Measurements from ENCODE around the gene CREB5.
"Not testable (repeated sequence)": the region's sequence is repeated elsewhere in the genome, so short reads cannot be mapped to it uniquely, and the experiment has no call there.

CREB5 gene

GRCh38 chr7:28586736-28587135, 174.4 kb downstream of the CREB5 start:
- Histone ChIP-seq H3K9ac (ENCODE audit: low read length) (no peak overlapping the region), H3K4me1 (ENCODE audit: control insufficient read depth, insufficient read depth, low read length) (no peaks in the 10 kb centered on the region), H3K36me3 (ENCODE audit: control insufficient read depth, insufficient read depth, low read length) (no peaks in the 10 kb centered on the region), H3K27me3 (ENCODE audit: control insufficient read depth, insufficient read depth, low read length) (peaks cover 4% of the 10 kb centered on the region), H3K4me3 (ENCODE audit: low read length) (no peak overlapping the region), H3K9me3 (ENCODE audit: control insufficient read depth, low read length) (no peaks in the 10 kb centered on the region)

GRCh38 chr7:28587211-28587610, 174.9 kb downstream of the CREB5 start:
- H3K4me1 ChIP-seq (ENCODE audit: control insufficient read depth, insufficient read depth, low read length): no peaks in the 10 kb centered on the region
- H3K4me3 ChIP-seq (ENCODE audit: low read length): no peak overlapping the region
- no peaks in the 10 kb centered on the region for H3K9me3 ChIP-seq (ENCODE audit: control insufficient read depth, low read length)
- H3K36me3 ChIP-seq (ENCODE audit: control insufficient read depth, insufficient read depth, low read length): no peaks in the 10 kb centered on the region
- H3K27me3 ChIP-seq (ENCODE audit: control insufficient read depth, insufficient read depth, low read length): peaks cover 4% of the 10 kb centered on the region
- no peak overlapping the region for H3K9ac ChIP-seq (ENCODE audit: low read length)

- no peaks in the 10 kb centered on the region for H3K36me3 ChIP-seq (ENCODE audit: control insufficient read depth, insufficient read depth, low read length)
- H3K9ac ChIP-seq (ENCODE audit: low read length): no peak overlapping the region
- H3K4me1 ChIP-seq (ENCODE audit: control insufficient read depth, insufficient read depth, low read length): no peaks in the 10 kb centered on the region
- H3K9me3 ChIP-seq (ENCODE audit: control insufficient read depth, low read length): no peaks in the 10 kb centered on the region
- H3K4me3 ChIP-seq (ENCODE audit: low read length): no peak overlapping the region
- peaks cover 4% of the 10 kb centered on the region for H3K27me3 ChIP-seq (ENCODE audit: control insufficient read depth, insufficient read depth, low read length)
Observed at GRCh38 chr7:28588602-28589001, 176.3 kb downstream of the CREB5 start.

DNA sequence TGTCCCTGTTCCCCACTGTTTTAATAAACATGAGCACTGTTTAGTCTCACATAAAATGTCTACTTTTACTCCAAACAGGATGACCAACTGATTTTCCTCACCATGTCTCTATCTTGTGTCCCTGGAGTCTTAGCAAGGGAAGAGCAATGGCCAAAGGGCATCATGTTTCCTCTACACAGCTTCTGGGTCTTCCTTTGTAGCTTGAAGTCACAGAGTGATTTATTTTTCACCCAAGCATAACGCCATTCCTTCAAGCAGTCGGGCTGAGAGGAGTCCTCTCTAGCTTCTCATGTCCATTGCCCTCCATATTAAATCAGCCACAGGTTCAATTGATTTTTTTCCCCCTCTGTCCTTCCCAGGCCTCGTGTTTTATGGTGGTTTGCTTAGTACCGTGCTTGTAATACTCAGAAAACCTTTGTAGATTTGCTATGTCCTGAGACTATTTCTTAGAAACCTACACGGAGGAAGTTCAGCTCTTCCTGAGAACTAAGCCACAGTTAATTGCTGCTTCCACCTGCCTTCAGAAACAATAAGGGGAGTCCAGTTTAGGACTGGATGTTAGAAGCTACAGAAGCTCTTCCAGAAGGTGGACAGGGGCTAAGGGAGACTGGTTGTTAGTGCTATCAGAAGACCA, 178.8 kb downstream of the CREB5 start:
- H3K4me1 ChIP-seq (ENCODE audit: control insufficient read depth, insufficient read depth, low read length): no peaks in the 10 kb centered on the region
- no peaks in the 10 kb centered on the region for H3K36me3 ChIP-seq (ENCODE audit: control insufficient read depth, insufficient read depth, low read length)
- H3K9me3 ChIP-seq (ENCODE audit: control insufficient read depth, low read length): no peaks in the 10 kb centered on the region
- H3K9ac ChIP-seq (ENCODE audit: low read length): no peak overlapping the region
- H3K27me3 ChIP-seq (ENCODE audit: control insufficient read depth, insufficient read depth, low read length): peaks cover 4% of the 10 kb centered on the region
- no peak overlapping the region for H3K4me3 ChIP-seq (ENCODE audit: low read length)

- H3K27me3 ChIP-seq (ENCODE audit: control insufficient read depth, insufficient read depth, low read length): peaks cover 4% of the 10 kb centered on the region
- no peaks in the 10 kb centered on the region for H3K36me3 ChIP-seq (ENCODE audit: control insufficient read depth, insufficient read depth, low read length)
- H3K4me3 ChIP-seq (ENCODE audit: low read length): no peak overlapping the region
- H3K4me1 ChIP-seq (ENCODE audit: control insufficient read depth, insufficient read depth, low read length): no peaks in the 10 kb centered on the region
- no peak overlapping the region for H3K9ac ChIP-seq (ENCODE audit: low read length)
- no peaks in the 10 kb centered on the region for H3K9me3 ChIP-seq (ENCODE audit: control insufficient read depth, low read length)
Observed at GRCh38 chr7:28591725-28592349, 179.5 kb downstream of the CREB5 start.

DNA sequence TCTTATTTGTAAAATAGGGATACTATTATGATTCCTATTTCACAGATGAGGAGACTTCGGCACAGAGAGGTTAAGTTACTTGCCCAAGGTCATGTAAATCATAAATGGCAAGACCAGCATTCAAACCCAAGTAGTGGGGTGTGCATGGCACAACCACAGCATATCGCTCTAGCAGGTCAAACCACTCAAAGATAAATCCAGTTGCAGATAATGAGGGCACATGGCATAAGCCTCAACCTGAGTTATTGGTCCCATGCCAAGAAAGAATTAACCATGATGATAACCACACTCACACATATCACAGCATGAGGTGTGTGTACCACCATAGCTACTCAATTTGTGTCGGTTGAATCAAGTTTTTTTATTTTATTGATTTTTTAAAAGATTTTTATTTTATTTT, 180.5 kb downstream of the CREB5 start:
- H3K27me3 ChIP-seq (ENCODE audit: control insufficient read depth, insufficient read depth, low read length): peaks cover 4% of the 10 kb centered on the region
- H3K4me1 ChIP-seq (ENCODE audit: control insufficient read depth, insufficient read depth, low read length): no peaks in the 10 kb centered on the region
- H3K36me3 ChIP-seq (ENCODE audit: control insufficient read depth, insufficient read depth, low read length): no peaks in the 10 kb centered on the region
- H3K9me3 ChIP-seq (ENCODE audit: control insufficient read depth, low read length): no peaks in the 10 kb centered on the region
- H3K4me3 ChIP-seq (ENCODE audit: low read length): no peak overlapping the region
- H3K9ac ChIP-seq (ENCODE audit: low read length): no peak overlapping the region

DNA sequence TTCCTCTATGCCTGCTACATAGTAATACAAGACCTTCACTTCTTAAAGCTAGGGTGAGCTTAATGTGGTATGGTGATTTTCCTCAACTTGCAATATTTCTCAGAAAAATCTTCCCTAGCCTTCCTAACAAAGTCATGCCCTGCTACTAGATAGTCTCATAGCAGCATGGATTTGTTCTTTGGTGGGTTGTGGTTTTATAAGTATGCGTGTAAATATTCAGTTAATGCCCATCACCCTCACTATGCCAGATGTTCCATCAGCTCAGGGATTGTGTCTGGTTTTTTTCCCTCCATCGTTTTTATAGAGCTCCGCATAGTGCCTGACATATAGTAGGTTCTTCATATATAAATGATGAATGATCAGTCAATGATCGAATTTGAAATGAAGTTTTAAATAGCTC, 182.8 kb downstream of the CREB5 start:
- H3K27me3 ChIP-seq (ENCODE audit: control insufficient read depth, insufficient read depth, low read length): peaks cover 4% of the 10 kb centered on the region
- no peaks in the 10 kb centered on the region for H3K36me3 ChIP-seq (ENCODE audit: control insufficient read depth, insufficient read depth, low read length)
- no peak overlapping the region for H3K9ac ChIP-seq (ENCODE audit: low read length)

DNA sequence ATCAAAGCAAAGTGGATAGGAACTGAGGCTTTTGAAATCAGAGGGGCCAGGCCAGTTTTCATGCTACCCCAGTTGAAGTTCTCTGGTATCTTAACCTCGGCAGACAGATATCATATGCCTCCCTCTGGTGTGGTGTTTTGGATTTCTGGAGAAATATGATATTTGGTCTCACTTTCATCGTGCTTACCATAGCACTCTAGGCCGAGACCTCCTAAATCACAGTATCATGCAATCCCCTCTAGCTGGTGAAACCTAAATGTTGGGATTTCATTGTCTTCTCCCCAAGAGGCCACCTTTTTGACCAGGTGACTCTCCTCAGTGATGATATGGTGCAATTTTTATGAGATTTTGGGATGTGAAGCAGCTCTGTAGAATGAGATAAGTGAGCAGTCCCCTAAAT, 183.5 kb downstream of the CREB5 start:
- no peaks in the 10 kb centered on the region for H3K9me3 ChIP-seq (ENCODE audit: control insufficient read depth, low read length)
- H3K36me3 ChIP-seq (ENCODE audit: control insufficient read depth, insufficient read depth, low read length): no peaks in the 10 kb centered on the region
- H3K4me3 ChIP-seq (ENCODE audit: low read length): no peak overlapping the region
- no peaks in the 10 kb centered on the region for H3K4me1 ChIP-seq (ENCODE audit: control insufficient read depth, insufficient read depth, low read length)
- H3K27me3 ChIP-seq (ENCODE audit: control insufficient read depth, insufficient read depth, low read length): peaks cover 4% of the 10 kb centered on the region
- H3K9ac ChIP-seq (ENCODE audit: low read length): no peak overlapping the region

More for the DNA sequence above, 182.8 kb downstream of the CREB5 start:
- H3K9me3 ChIP-seq (ENCODE audit: control insufficient read depth, low read length): no peaks in the 10 kb centered on the region
- H3K4me3 ChIP-seq (ENCODE audit: low read length): no peak overlapping the region
- no peaks in the 10 kb centered on the region for H3K4me1 ChIP-seq (ENCODE audit: control insufficient read depth, insufficient read depth, low read length)

DNA sequence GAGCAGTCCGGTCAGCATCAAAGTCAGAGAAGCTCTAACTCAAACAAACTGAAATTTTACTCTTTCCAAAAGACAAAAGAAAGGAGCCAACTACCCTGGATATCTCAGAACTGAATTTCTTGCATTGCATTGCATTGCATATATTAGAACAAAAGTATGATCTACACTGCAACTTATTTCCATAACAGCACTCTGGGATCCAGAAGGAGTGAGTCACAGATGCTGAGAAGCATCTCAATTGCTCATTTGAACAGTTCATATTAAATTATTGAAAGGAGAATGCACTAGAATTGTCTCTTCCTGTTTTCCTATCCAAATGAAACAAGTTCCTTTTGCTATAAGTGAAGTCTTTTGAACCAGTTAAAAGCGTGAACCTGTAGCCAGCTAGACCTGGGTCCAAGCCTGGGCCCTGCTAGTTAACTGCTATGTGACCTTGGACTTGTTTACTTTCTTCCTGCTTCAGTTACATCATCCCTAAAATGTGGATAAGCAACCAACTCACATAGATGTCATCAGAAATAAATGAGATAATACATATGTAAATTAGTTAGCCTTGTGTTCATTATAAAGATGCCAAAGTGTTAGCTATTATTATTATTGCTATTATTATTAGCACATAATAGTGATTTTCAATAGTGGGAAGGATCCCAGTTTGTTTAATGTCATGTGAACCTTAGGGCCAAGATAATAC, 184.1 kb downstream of the CREB5 start:
- H3K4me1 ChIP-seq (ENCODE audit: control insufficient read depth, insufficient read depth, low read length): no peaks in the 10 kb centered on the region
- no peaks in the 10 kb centered on the region for H3K36me3 ChIP-seq (ENCODE audit: control insufficient read depth, insufficient read depth, low read length)
- H3K9me3 ChIP-seq (ENCODE audit: control insufficient read depth, low read length): no peaks in the 10 kb centered on the region
- H3K27me3 ChIP-seq (ENCODE audit: control insufficient read depth, insufficient read depth, low read length): peaks cover 2% of the 10 kb centered on the region
- no peak overlapping the region for H3K9ac ChIP-seq (ENCODE audit: low read length)
- no peak overlapping the region for H3K4me3 ChIP-seq (ENCODE audit: low read length)

DNA sequence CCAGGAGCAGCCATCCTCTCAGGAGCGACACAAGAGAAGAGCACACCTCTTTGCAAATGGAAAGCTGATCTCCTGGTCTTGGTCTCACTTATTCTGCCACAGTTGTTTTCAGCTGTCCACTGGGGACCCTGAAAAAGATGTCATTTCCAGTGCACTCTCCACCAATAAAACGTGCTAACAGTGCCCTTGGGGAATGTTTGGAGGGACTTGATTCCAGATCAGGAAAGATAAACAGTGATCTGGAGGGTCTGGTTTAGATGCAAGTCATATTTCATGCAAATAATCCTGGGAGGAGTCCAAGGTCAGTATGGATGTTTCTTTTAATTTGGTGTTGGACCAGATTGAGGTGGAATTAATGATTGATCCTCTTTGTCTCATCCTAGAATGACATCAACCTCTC, 185.0 kb downstream of the CREB5 start:
- no peaks in the 10 kb centered on the region for H3K27me3 ChIP-seq (ENCODE audit: control insufficient read depth, insufficient read depth, low read length)
- no peak overlapping the region for H3K4me3 ChIP-seq (ENCODE audit: low read length)
- H3K9me3 ChIP-seq (ENCODE audit: control insufficient read depth, low read length): no peaks in the 10 kb centered on the region
- no peaks in the 10 kb centered on the region for H3K36me3 ChIP-seq (ENCODE audit: control insufficient read depth, insufficient read depth, low read length)
- H3K4me1 ChIP-seq (ENCODE audit: control insufficient read depth, insufficient read depth, low read length): no peaks in the 10 kb centered on the region
- no peak overlapping the region for H3K9ac ChIP-seq (ENCODE audit: low read length)

DNA sequence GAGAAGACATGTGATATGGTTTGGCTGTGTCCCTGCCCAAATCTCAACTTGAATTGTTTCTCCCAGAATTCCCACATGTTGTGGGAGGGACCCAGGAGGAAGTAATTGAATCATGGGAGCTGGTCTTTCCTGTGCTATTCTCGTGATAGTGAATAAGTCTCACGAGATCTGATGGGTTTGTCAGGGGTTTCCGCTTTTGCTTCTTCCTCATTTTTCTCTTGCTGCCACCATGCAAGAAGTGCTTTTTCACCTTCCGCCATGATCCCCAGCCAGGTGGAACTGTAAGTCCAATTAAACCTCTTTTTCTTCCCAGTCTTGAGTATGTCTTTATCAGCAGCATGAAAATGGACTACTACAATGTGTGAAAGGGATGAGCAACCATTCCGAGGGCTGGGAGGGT, 185.7 kb downstream of the CREB5 start:
- not testable (repeated sequence) for H3K9me3 ChIP-seq (ENCODE audit: control insufficient read depth, low read length); H3K27me3 ChIP-seq (ENCODE audit: control insufficient read depth, insufficient read depth, low read length); H3K4me3 ChIP-seq (ENCODE audit: low read length); H3K9ac ChIP-seq (ENCODE audit: low read length); H3K4me1 ChIP-seq (ENCODE audit: control insufficient read depth, insufficient read depth, low read length); H3K36me3 ChIP-seq (ENCODE audit: control insufficient read depth, insufficient read depth, low read length)

DNA sequence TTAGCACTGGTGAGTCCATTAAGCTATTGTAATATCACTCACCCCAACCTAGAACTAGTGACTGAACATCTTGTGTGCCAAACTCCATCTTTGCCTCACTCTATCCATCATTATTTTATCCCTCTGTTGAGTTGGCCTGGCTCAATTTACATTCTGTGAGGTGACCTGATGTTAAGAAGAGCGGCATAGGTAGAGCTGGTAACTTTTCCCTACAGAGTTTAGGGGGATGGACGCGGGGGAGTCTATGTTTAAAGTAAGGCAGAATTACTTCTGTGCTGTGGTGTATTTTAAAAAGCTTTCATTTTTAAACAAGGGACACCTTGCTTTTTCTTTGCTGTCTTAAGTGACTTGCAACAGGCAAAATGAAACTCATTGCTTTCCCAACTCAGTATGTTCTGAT, 186.3 kb downstream of the CREB5 start:
- Histone ChIP-seq H3K9me3 (ENCODE audit: control insufficient read depth, low read length) (no peaks in the 10 kb centered on the region), H3K9ac (ENCODE audit: low read length) (no peak overlapping the region), H3K36me3 (ENCODE audit: control insufficient read depth, insufficient read depth, low read length) (no peaks in the 10 kb centered on the region), H3K4me1 (ENCODE audit: control insufficient read depth, insufficient read depth, low read length) (no peaks in the 10 kb centered on the region), H3K4me3 (ENCODE audit: low read length) (no peak overlapping the region), H3K27me3 (ENCODE audit: control insufficient read depth, insufficient read depth, low read length) (no peaks in the 10 kb centered on the region)

Data from mucosa of stomach (tissue), 1 donor.